Chondrocyte (in vitro differentiated cells): ENCODE results near the gene HNRNPC. TPM values are rescaled to one million over a fixed set of nuclear protein-coding genes. Genes with fewer than 3 reads are reported as not detected.

Experiments
- DNase-seq: peaks from one replicate; pipeline ENCODE4 v3.0.0; 2021; ENCODE audit warnings: mixed read lengths, low spot score
- H3K27ac Mint-ChIP-seq: one replicate; pipeline ENCODE4 v1.8.0; 2021; ENCODE audit warnings: mild to moderate bottlenecking, moderate library complexity, mixed read lengths; ENCODE audit not compliant: unreplicated experiment
- H3K27me3 Mint-ChIP-seq: 2 replicates; pipeline ENCODE4 v1.8.0; 2021; ENCODE audit warnings: low read depth, mixed read lengths
- H3K36me3 Mint-ChIP-seq: 2 replicates; pipeline ENCODE4 v1.8.0; 2021; ENCODE audit warnings: low read depth, mixed read lengths
- H3K4me1 Mint-ChIP-seq: 2 replicates; pipeline ENCODE4 v1.8.0; 2021; ENCODE audit warnings: low read depth, mild to moderate bottlenecking, mixed read lengths
- H3K4me3 Mint-ChIP-seq: one replicate; pipeline ENCODE4 v1.8.0; 2021; ENCODE audit warnings: mild to moderate bottlenecking, moderate library complexity, mixed read lengths; ENCODE audit not compliant: unreplicated experiment
- H3K9me3 Mint-ChIP-seq: 2 replicates; pipeline ENCODE4 v1.8.0; 2021; ENCODE audit warnings: low read depth, mixed read lengths
- CTCF ChIP-seq: fragments of 200-600 bp; sonication (generic); IDR thresholded peaks from 2 replicates; pipeline ENCODE4 v1.5.0; 2021; ENCODE audit warnings: antibody characterized with exemption, mild to moderate bottlenecking, moderate library complexity
- total RNA-seq: library from RNA; stranded (reverse); gene quantifications from 3 replicates; pipeline ENCODE4 v1.2.1, GENCODE V29; 2021

The HNRNPC gene
- total RNA-seq, 1 donor from 2014 or later: 286 TPM

- no peaks in the 10 kb centered on the region for H3K27me3 Mint-ChIP-seq
- peaks cover 52% of the 10 kb centered on the region for H3K4me1 Mint-ChIP-seq
- TF ChIP-seq CTCF: no peak
- H3K4me3 Mint-ChIP-seq: peak overlapping the region; percentile 97
- no peak for DNase-seq
- H3K36me3 Mint-ChIP-seq: peaks cover 18% of the 10 kb centered on the region
- peak overlapping the region; percentile 100 for H3K27ac Mint-ChIP-seq
- no peaks in the 10 kb centered on the region for H3K9me3 Mint-ChIP-seq
Observed at GRCh38 chr14:21267886-21268616, 1.2 kb downstream of the HNRNPC start.

- H3K4me1 Mint-ChIP-seq: peaks cover 58% of the 10 kb centered on the region
- no peak for TF ChIP-seq CTCF
- no peak for DNase-seq
- no peaks in the 10 kb centered on the region for H3K27me3 Mint-ChIP-seq
- H3K4me3 Mint-ChIP-seq: peak overlapping the region; percentile 97
- peaks cover 21% of the 10 kb centered on the region for H3K36me3 Mint-ChIP-seq
- peak overlapping the region; percentile 100 for H3K27ac Mint-ChIP-seq
- H3K9me3 Mint-ChIP-seq: no peaks in the 10 kb centered on the region
Observed at GRCh38 chr14:21267431-21267845, 1.8 kb downstream of the HNRNPC start.

GRCh38 chr14:21264025-21264801, 5.0 kb downstream of the HNRNPC start:
- no peaks in the 10 kb centered on the region for H3K9me3 Mint-ChIP-seq
- no peaks in the 10 kb centered on the region for H3K27me3 Mint-ChIP-seq
- H3K36me3 Mint-ChIP-seq: peaks cover 30% of the 10 kb centered on the region
- no peak for DNase-seq
- H3K4me3 Mint-ChIP-seq: peak overlapping the region; percentile 3
- TF ChIP-seq CTCF: no peak
- peak overlapping the region; percentile 100 for H3K27ac Mint-ChIP-seq
- H3K4me1 Mint-ChIP-seq: peaks cover 72% of the 10 kb centered on the region

- Mint-ChIP-seq H3K27me3 (no peaks in the 10 kb centered on the region), H3K27ac (peak overlapping the region; percentile 100), H3K36me3 (peaks cover 34% of the 10 kb centered on the region), H3K4me3 (peak overlapping the region; percentile 49), H3K4me1 (peaks cover 80% of the 10 kb centered on the region), H3K9me3 (no peaks in the 10 kb centered on the region)
- no peak for TF ChIP-seq CTCF
- DNase-seq: no peak
Observed at GRCh38 chr14:21263284-21264024, 5.8 kb downstream of the HNRNPC start.

GRCh38 chr14:21262410-21262809, 6.8 kb downstream of the HNRNPC start:
- Mint-ChIP-seq H3K4me3 (no peak overlapping the region), H3K27ac (peak overlapping the region; percentile 78), H3K36me3 (peaks cover 30% of the 10 kb centered on the region), H3K9me3 (no peaks in the 10 kb centered on the region), H3K27me3 (no peaks in the 10 kb centered on the region), H3K4me1 (peaks cover 84% of the 10 kb centered on the region)
- no peak for TF ChIP-seq CTCF
- peak; percentile 28 for DNase-seq
